Measurements from ENCODE around the gene STK32B. TPM values are rescaled to one million over a fixed set of nuclear protein-coding genes. Genes with fewer than 3 reads are reported as not detected.

The STK32B gene
- total and polyA plus RNA-seq, 2 of the 8 experiments (the other 6 are each of a cell fraction or from before 2014, with no cell fraction given): 2.3 to 2.5 TPM

- TF ChIP-seq HDAC2 (IDR thresholded peaks at IDR 0.05; ENCODE audit: borderline replicate concordance in 1 of 2, low read depth in 2 of 2, low read length in 2 of 2): no peak
Measured at GRCh38 chr4:5503336-5503936, 452.2 kb downstream of the STK32B start (continued).

All from H1 (cell line).